ENCODE measurements around the gene SGTB.
A peak's percentile ranks its signal among the peaks of the same experiment; 100 is the strongest.
"Not testable (repeated sequence)": the region's sequence is repeated elsewhere in the genome, so short reads cannot be mapped to it uniquely, and the experiment has no call there.

The SGTB gene

DNA sequence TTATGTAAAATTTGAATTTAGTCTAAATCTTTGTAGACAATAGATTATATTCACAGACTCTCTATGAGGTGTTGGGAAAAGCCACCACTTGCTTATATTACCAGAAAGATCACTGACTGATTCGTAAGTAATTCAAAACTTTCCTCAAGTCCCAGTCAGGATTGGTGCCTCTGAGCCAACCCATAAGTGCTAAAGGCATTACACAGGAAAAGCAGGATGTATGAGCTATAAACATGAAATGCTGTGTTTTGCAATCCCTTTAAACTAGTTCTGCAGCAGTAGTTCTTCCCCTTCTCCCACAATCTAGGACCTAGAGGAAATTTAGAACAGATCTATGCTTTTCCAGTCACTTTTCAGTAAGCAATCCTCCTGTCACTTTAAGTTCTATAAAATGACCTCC, 49.1 kb downstream of the SGTB start:
- DNase-seq (ENCODE audit: insufficient read length, low spot score): no peak
- FAIRE-seq: peak; percentile 61
- no peak for TF ChIP-seq POLR2A (IDR thresholded peaks at IDR 0.05; ENCODE audit: low read depth, low read length)

DNA sequence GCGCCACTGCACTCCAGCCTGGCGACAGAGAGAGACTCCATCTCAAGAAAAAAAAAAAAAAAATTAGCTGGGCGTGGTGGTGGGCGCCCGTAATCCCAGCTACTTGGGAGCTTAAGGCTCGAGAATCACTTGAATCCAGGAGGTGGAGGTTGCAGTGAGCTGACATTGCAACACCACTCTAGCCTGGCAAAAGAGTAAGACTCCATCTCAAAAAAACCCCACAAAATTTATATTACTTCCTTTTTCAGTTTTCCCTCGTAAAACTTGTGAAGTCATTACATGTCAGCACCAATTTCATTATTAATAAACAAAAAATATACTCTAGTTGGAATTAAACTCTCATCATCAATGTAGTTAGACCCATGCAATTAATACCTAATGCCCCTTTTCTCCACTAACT, 53.2 kb downstream of the SGTB start:
- FAIRE-seq: no peak
- no peak for DNase-seq (ENCODE audit: insufficient read length, low spot score)
- TF ChIP-seq POLR2A (IDR thresholded peaks at IDR 0.05; ENCODE audit: low read depth, low read length): no peak

GRCh38 chr5:65663804-65664521, 57.9 kb downstream of the SGTB start:
- TF ChIP-seq POLR2A (IDR thresholded peaks at IDR 0.05; ENCODE audit: low read depth, low read length): no peak
- DNase-seq (ENCODE audit: insufficient read length, low spot score): peak; percentile 5
- peak; percentile 97 for FAIRE-seq

DNA sequence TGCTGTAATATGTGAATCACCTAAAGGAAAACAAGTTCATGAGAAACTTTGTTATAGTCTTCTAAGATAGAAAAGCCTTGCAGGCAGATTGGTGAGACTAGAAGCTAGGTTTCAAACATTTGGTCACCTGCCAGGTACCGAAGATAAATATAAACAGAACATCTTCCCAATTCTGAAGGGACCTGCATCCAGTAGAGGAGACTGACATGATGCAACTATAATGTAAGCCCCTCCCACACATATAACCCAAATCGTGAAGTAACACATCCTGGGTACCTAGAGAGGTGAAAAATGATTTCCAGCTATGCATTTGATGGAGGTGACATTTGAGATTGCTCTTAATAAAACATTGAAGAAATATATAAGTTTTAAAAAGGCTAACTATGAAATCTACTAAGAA, 67.2 kb downstream of the SGTB start:
- DNase-seq (ENCODE audit: insufficient read length, low spot score) (no peak), FAIRE-seq (no peak)
- TF ChIP-seq POLR2A (IDR thresholded peaks at IDR 0.05; ENCODE audit: low read depth, low read length): no peak

GRCh38 chr5:65651144-65651543, 70.8 kb downstream of the SGTB start:
- DNase-seq (ENCODE audit: insufficient read length, low spot score) (no peak), FAIRE-seq (no peak)
- TF ChIP-seq POLR2A (IDR thresholded peaks at IDR 0.05; ENCODE audit: low read depth, low read length): no peak

DNA sequence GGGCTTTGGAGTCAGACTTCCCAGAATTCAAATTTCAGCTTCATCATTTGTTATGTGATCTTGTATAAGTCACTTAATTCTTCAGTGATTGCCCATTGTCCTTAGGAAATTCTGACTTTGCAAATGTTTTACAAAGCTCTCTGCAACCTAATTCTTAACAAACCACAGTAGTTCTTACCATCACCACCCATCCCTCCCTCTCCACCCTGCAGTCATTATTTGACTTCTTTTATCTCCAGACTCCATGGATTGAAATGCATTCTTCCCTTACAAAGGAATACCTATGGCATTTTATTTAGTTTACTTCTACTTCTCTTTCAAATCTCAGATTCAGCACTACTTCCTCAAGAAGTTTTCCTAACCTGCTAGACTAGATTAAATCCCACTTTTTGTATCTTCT, 74.0 kb downstream of the SGTB start:
- FAIRE-seq: no peak
- no peak for TF ChIP-seq POLR2A (IDR thresholded peaks at IDR 0.05; ENCODE audit: low read depth, low read length)
- no peak for DNase-seq (ENCODE audit: insufficient read length, low spot score)

GRCh38 chr5:65646938-65647337, 75.0 kb downstream of the SGTB start:
- FAIRE-seq (no peak), DNase-seq (ENCODE audit: insufficient read length, low spot score) (no peak)
- no peak for TF ChIP-seq POLR2A (IDR thresholded peaks at IDR 0.05; ENCODE audit: low read depth, low read length)

DNA sequence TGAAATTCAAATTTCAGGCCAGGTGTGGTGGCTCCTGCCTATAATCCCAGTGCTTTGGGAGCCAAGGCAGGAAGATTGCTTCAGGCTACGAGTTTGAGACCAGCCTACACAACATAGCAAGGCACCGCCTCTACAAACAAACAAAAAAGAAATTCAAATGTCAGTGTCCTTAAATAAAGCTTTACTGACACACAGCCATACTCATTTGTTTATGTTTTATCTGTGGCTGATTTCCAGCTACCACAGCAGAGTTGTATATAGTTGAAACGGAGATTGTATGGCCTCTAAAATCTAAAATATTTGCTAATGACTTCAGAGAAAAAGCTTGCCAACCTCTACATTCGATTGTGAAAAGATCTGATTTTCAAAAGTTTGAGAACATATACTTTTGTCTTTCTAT, 81.7 kb downstream of the SGTB start:
- no peak for TF ChIP-seq POLR2A (IDR thresholded peaks at IDR 0.05; ENCODE audit: low read depth, low read length)
- DNase-seq (ENCODE audit: insufficient read length, low spot score): no peak
- FAIRE-seq: no peak

DNA sequence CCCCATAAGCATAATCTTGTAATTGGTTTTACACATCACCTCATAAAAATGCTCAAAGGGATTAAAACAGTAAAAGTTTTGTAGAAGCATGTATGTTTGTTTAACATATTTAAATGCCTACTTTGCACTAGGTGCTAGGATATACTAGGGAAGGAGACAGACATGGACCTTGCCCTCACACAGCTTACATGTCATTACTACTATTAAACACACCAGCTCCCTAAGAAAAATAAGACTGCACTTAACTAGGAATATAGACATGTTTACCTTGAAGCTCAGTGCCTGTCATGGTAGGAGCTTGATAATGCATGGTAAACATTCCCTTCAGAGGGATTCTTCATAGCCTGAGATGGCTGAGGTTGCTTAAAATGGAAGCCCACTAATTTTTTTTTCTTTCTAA, 90.9 kb downstream of the SGTB start:
- TF ChIP-seq POLR2A (IDR thresholded peaks at IDR 0.05; ENCODE audit: low read depth, low read length): no peak
- no peak for DNase-seq (ENCODE audit: insufficient read length, low spot score)
- peak; percentile 84 for FAIRE-seq

- no peak for TF ChIP-seq POLR2A (IDR thresholded peaks at IDR 0.05; ENCODE audit: low read depth, low read length)
- FAIRE-seq (no peak), DNase-seq (ENCODE audit: insufficient read length, low spot score) (no peak)
These were observed 96.2 kb downstream of the SGTB start for GRCh38 chr5:65625743-65626142.

GRCh38 chr5:65624571-65625555, 97.0 kb downstream of the SGTB start, which contains the start of the genes SHLD3 and TRAPPC13:
SHLD3 (plus strand) TSS chr5:65625027; CDS start chr5:65629588, 4,561 bp downstream.
TRAPPC13 (plus strand) TSS chr5:65625027; CDS start chr5:65625061, 34 bp downstream.
- TF ChIP-seq POLR2A (IDR thresholded peaks at IDR 0.05; ENCODE audit: low read depth, low read length): 0 out of 2 replicates have a peak, but pooled peaks have one; percentile 24
- peak; percentile 72 for FAIRE-seq
- DNase-seq (ENCODE audit: insufficient read length, low spot score): peak; percentile 30

DNA sequence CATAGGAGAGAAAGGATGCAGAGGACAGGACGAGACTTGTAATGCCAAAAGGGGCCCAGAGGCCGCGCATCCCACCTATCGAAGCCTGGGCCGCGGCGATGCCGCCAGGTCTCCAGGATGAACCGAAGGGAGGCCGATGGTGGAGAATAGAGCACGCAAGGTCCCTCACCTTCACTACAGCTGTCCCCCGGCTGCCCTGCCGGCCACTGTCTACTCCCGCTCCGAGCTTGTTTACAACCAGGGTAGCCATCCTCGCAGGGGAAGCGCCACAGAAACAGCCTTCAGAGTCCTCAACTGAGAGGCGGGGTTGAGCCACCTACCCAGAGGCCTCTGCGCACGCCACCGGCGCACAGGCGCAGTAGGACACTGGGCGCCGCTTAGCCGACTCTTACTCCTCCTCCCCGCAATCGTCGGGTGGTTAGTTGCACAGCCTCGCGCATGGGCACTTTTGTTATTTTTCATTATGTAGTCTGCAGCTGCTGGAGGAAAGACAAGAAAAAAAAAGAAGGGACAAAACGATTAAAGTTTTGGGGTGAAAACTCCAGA, 97.8 kb downstream of the SGTB start, which contains the start of gene TRIM23:
TRIM23 (minus strand) TSS at position 309 of the 546 bp plus-strand sequence; CDS start at position 250, 59 bp downstream.
- FAIRE-seq (peak; percentile 78), DNase-seq (ENCODE audit: insufficient read length, low spot score) (peak; percentile 80)
- peak; percentile 74; the same call in 1 of the 2 replicates for TF ChIP-seq POLR2A (IDR thresholded peaks at IDR 0.05; ENCODE audit: low read depth, low read length)

DNA sequence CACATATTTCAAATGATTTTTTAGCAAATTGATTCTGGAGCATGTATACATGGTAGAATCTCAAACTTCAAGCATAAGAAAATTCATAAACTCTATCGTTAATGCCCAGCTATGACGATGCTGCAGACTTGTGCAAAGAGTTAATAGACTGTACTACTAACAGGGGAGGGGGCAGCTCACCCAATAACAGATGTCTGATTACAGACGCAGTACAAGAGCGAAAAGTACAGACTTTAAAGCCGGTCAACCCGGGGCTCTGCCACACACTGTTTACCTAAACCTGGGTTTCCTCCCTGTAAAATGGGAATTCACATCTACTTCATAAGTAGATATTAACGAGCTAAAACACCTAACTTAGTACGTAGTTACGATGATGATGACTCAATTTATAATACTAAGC, 98.4 kb downstream of the SGTB start:
- DNase-seq (ENCODE audit: insufficient read length, low spot score): no peak
- FAIRE-seq: no peak
- TF ChIP-seq POLR2A (IDR thresholded peaks at IDR 0.05; ENCODE audit: low read depth, low read length): no peak

DNA sequence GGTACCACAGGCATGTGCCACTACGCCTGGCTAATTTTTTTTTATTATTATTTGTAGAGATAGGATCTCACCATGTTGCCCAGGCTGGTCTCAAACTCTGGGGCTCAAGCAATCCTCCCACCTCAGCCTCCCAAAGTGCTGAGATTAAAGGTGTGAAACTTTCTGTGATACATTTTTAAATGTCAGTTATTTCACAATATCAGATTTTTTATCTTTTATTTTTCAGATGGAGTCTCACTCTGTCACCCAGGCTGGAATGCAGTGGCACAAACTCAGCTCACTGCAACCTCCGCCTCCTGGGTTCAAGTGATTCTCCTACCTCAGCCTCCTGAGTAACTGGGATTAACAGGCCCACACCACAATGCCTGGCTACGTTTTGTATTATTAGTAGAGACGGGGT, 99.9 kb downstream of the SGTB start:
- not testable (repeated sequence) for DNase-seq (ENCODE audit: insufficient read length, low spot score); FAIRE-seq
